ENCODE measurements around the gene UBR1.

DNA sequence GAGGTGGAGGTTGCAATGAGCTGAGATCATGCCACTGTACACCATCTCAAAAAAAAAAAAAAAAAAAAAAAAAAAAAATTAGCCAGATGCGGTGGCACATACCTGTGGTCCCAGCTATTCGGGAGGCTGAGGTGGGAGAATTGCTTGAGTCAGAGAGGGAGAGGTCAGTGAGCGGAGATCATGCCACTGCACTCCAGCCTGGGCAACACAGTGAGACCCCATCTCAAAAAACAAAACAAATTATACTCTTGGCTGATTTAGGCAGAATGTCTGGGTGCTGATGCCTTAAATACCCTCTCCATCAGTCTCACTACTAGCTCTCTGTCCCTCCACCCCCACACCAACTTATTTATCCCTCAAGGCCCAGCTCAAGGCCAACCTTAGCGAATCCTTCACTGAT lies 14.0 kb downstream of the UBR1 start:
- TF ChIP-seq, protein P1, sequence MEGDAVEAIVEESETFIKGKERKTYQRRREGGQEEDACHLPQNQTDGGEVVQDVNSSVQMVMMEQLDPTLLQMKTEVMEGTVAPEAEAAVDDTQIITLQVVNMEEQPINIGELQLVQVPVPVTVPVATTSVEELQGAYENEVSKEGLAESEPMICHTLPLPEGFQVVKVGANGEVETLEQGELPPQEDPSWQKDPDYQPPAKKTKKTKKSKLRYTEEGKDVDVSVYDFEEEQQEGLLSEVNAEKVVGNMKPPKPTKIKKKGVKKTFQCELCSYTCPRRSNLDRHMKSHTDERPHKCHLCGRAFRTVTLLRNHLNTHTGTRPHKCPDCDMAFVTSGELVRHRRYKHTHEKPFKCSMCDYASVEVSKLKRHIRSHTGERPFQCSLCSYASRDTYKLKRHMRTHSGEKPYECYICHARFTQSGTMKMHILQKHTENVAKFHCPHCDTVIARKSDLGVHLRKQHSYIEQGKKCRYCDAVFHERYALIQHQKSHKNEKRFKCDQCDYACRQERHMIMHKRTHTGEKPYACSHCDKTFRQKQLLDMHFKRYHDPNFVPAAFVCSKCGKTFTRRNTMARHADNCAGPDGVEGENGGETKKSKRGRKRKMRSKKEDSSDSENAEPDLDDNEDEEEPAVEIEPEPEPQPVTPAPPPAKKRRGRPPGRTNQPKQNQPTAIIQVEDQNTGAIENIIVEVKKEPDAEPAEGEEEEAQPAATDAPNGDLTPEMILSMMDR (IDR thresholded peaks at IDR 0.05) = no peak
- TF ChIP-seq POLR2A (IDR thresholded peaks at IDR 0.05) = no peak
